Progenitor cell of endocrine pancreas (in vitro differentiated cells): ENCODE results near the gene GALNT9. TPM values are rescaled to one million over a fixed set of nuclear protein-coding genes. Genes with fewer than 3 reads are reported as not detected.

Experiments used
- DNase-seq: peaks from one replicate; pipeline ENCODE4 v3.0.0; 2021; ENCODE audit warnings: low spot score; ENCODE audit not compliant: unreplicated experiment
- H3K27ac Mint-ChIP-seq: 2 replicates; pipeline ENCODE4 v1.8.0; 2021; ENCODE audit warnings: mild to moderate bottlenecking, moderate library complexity, mixed read lengths
- H3K27me3 Mint-ChIP-seq: 2 replicates; pipeline ENCODE4 v1.8.0; 2021; ENCODE audit warnings: mixed read lengths
- H3K36me3 Mint-ChIP-seq: 2 replicates; pipeline ENCODE4 v1.8.0; 2022; ENCODE audit warnings: mixed read lengths; ENCODE audit not compliant: insufficient read depth
- H3K4me1 Mint-ChIP-seq: 2 replicates; pipeline ENCODE4 v1.8.0; 2021; ENCODE audit warnings: low read depth, mixed read lengths
- H3K4me3 Mint-ChIP-seq: 2 replicates; pipeline ENCODE4 v1.8.0; 2021; ENCODE audit warnings: low read depth, mild to moderate bottlenecking, moderate library complexity, mixed read lengths
- H3K9me3 Mint-ChIP-seq: 2 replicates; pipeline ENCODE4 v1.8.0; 2021; ENCODE audit warnings: low read depth, mixed read lengths
- total RNA-seq: library from RNA; stranded (reverse); gene quantifications from 2 replicates; pipeline ENCODE4 v1.2.1, GENCODE V29; 2021
- TF ChIP-seq, protein P1 (sequence below): fragments of 200-600 bp; sonication (generic); IDR thresholded peaks from one replicate; pipeline ENCODE4 v1.5.0; 2021; ENCODE audit warnings: antibody characterized with exemption, mild to moderate bottlenecking; ENCODE audit not compliant: unreplicated experiment

GALNT9 gene
- total RNA-seq, 1 donor from 2014 or later, result 0.36 TPM

- Mint-ChIP-seq H3K27me3 (peaks cover 58% of the 10 kb centered on the region), H3K4me3 (no peak overlapping the region), H3K27ac (no peak overlapping the region), H3K36me3 (peaks cover 2% of the 10 kb centered on the region), H3K4me1 (no peaks in the 10 kb centered on the region), H3K9me3 (peaks cover 3% of the 10 kb centered on the region)
- TF ChIP-seq, protein P1, sequence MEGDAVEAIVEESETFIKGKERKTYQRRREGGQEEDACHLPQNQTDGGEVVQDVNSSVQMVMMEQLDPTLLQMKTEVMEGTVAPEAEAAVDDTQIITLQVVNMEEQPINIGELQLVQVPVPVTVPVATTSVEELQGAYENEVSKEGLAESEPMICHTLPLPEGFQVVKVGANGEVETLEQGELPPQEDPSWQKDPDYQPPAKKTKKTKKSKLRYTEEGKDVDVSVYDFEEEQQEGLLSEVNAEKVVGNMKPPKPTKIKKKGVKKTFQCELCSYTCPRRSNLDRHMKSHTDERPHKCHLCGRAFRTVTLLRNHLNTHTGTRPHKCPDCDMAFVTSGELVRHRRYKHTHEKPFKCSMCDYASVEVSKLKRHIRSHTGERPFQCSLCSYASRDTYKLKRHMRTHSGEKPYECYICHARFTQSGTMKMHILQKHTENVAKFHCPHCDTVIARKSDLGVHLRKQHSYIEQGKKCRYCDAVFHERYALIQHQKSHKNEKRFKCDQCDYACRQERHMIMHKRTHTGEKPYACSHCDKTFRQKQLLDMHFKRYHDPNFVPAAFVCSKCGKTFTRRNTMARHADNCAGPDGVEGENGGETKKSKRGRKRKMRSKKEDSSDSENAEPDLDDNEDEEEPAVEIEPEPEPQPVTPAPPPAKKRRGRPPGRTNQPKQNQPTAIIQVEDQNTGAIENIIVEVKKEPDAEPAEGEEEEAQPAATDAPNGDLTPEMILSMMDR, result no peak
- DNase-seq, result no peak
Measured at GRCh38 chr12:132211326-132211725, 118.1 kb downstream of the GALNT9 start.

- TF ChIP-seq, protein P1, result no peak
- Mint-ChIP-seq H3K4me3 (no peak overlapping the region), H3K27ac (no peak overlapping the region), H3K27me3 (peaks cover 53% of the 10 kb centered on the region), H3K4me1 (no peaks in the 10 kb centered on the region), H3K9me3 (peaks cover 3% of the 10 kb centered on the region), H3K36me3 (peaks cover 2% of the 10 kb centered on the region)
- DNase-seq, result no peak
Measured at GRCh38 chr12:132210223-132211055, 119.0 kb downstream of the GALNT9 start.

DNA sequence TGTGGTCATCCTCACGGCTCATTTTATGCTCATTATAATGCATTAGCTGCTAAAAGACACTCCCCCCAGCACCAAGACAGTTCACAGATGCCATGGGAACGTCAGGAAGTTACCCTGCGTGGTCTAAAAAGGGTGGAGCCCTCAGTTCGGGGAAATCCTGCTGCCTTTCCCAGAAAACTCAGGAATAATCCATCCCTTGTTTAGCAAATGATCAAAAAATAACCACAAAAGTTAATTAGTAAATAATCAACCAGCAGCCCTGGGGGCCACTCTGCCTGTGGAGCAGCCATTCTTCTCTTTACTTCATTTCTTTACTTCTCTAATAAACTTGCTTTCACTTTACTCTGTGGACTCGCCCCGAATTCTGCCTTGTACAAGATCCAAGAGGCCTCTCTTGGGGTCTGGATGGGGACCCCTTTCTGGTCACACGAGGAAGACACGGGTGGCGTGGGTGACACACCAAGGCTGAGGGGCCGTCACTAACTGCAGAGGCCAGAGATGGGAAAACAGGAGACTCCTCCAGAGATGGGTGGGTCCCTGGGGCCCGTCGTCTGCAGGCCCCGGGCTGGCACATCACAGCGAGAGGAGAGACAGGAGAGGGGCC, 119.7 kb downstream of the GALNT9 start:
- peaks cover 53% of the 10 kb centered on the region for H3K27me3 Mint-ChIP-seq
- H3K27ac Mint-ChIP-seq, result no peak overlapping the region

DNA sequence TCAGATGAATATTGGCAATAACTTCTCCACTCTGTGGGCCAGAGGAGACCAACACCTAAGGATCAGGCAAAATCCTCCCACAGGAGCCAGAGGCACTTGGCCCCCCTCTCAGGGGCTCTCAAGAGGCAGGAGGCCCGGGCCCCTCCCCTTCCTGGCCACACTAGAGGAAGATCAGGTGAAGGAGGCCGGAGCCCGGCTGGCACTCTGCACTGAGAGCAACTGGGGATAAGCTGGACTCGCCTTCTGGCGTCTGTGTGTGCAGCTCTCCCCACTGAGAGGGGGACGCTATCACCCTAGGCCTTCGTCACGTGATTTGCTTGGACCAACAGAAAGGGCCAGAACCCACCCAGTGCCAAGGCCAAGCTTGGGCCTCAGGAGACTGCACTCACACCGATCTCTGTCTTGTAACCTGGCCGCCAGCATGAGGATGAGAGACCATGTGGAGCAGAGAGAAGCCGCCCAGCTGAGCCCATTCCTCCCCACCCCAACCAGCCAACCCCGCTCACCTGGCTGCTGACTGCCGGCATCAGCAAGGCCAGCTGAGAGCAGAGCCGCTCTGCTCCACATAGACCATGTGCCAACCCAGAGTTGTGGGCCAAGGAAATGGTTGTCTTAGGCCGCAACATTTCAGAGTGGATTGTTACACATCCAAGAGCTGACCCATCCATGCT, 121.1 kb downstream of the GALNT9 start:
- TF ChIP-seq, protein P1, result no peak
- H3K27me3 Mint-ChIP-seq, result peaks cover 53% of the 10 kb centered on the region
- DNase-seq, result no peak
- H3K9me3 Mint-ChIP-seq, result peaks cover 1% of the 10 kb centered on the region
- peaks cover 1% of the 10 kb centered on the region for H3K36me3 Mint-ChIP-seq
- no peaks in the 10 kb centered on the region for H3K4me1 Mint-ChIP-seq
- no peak overlapping the region for H3K4me3 Mint-ChIP-seq
- H3K27ac Mint-ChIP-seq, result no peak overlapping the region

More for the DNA sequence above, 119.7 kb downstream of the GALNT9 start:
- Mint-ChIP-seq H3K4me1 (no peaks in the 10 kb centered on the region), H3K4me3 (no peak overlapping the region), H3K9me3 (peaks cover 3% of the 10 kb centered on the region), H3K36me3 (peaks cover 2% of the 10 kb centered on the region)
- TF ChIP-seq, protein P1, result no peak
- DNase-seq, result no peak

DNA sequence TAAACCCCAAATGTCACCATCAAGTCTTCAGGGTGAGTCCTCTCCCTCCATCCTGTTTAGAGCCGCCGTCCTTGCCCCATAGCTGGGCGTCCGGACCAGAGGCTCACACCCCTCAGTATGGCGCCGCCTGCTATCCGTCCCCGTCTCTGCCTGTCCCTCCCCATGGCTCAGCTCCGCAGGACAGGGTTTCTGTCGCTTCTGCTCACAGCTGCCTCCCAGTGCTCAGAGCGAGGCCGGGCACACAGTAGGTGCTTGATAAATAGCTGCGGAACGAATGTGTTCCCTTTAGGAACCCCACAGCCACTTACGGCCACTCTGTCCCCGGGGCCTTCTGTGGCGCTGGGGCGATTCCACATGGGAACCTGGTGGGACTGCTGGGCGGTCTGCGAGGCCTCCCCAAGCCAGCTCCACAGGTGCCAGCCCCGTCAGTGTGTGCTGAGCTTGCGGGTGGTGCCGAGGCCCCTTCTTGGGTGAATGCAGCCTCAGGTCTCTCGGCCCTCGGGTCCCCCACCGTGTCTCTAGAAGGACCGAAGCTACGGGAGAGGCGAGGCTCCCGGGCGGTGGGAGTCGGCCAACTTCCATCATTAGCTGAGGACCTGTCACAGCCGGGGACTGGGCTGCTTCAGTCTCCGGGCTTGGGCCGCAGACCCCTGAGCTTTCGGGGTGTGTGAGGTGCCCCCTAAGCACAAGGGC, 122.2 kb downstream of the GALNT9 start:
- DNase-seq, result no peak
- TF ChIP-seq, protein P1, result no peak
- H3K27me3 Mint-ChIP-seq, result peaks cover 55% of the 10 kb centered on the region
- no peaks in the 10 kb centered on the region for H3K9me3 Mint-ChIP-seq
- H3K4me1 Mint-ChIP-seq, result no peaks in the 10 kb centered on the region
- no peak overlapping the region for H3K4me3 Mint-ChIP-seq
- no peaks in the 10 kb centered on the region for H3K36me3 Mint-ChIP-seq
- no peak overlapping the region for H3K27ac Mint-ChIP-seq
